ENCODE results near the gene CNPY4.
"Not testable (repeated sequence)": the region's sequence is repeated elsewhere in the genome, so short reads cannot be mapped to it uniquely, and the experiment has no call there.

CNPY4 gene

GRCh38 chr7:100119970-100120732, 717 bp downstream of the CNPY4 start:
- peak; percentile 85 for DNase-seq (ENCODE audit: low spot score)

- DNase-seq (ENCODE audit: low spot score), result no peak
Measured at GRCh38 chr7:100120733-100121036, 1.3 kb downstream of the CNPY4 start.

- peak; percentile 88 for DNase-seq (ENCODE audit: low spot score)
Measured at GRCh38 chr7:100122067-100122466, 2.6 kb downstream of the CNPY4 start.

- no peak for DNase-seq (ENCODE audit: low spot score)
Measured at GRCh38 chr7:100122568-100122967, 3.1 kb downstream of the CNPY4 start.

DNA sequence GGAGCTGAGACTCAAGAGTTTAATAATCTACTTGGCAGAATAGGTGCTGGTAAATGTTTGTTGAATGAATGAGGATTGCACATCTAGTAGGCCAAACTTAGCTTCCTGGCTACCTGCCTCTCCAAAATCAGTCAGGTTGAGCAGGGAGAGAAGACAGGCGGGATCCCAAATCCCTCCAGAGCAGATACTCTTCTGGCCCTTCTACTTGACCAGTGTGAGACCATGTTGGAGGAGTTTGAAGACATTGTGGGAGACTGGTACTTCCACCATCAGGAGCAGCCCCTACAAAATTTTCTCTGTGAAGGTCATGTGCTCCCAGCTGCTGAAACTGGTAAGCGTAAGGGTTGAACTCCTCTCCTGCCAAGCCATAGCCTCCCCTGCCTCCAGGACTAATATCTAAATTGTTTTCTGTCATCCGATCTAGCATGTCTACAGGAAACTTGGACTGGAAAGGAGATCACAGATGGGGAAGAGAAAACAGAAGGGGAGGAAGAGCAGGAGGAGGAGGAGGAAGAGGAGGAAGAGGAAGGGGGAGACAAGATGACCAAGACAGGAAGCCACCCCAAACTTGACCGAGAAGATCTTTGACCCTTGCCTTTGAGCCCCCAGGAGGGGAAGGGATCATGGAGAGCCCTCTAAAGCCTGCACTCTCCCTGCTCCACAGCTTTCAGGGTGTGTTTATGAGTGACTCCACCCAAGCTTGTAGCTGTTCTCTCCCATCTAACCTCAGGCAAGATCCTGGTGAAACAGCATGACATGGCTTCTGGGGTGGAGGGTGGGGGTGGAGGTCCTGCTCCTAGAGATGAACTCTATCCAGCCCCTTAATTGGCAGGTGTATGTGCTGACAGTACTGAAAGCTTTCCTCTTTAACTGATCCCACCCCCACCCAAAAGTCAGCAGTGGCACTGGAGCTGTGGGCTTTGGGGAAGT, 5.1 kb downstream of the CNPY4 start:
- no peak for DNase-seq (ENCODE audit: low spot score)

DNA sequence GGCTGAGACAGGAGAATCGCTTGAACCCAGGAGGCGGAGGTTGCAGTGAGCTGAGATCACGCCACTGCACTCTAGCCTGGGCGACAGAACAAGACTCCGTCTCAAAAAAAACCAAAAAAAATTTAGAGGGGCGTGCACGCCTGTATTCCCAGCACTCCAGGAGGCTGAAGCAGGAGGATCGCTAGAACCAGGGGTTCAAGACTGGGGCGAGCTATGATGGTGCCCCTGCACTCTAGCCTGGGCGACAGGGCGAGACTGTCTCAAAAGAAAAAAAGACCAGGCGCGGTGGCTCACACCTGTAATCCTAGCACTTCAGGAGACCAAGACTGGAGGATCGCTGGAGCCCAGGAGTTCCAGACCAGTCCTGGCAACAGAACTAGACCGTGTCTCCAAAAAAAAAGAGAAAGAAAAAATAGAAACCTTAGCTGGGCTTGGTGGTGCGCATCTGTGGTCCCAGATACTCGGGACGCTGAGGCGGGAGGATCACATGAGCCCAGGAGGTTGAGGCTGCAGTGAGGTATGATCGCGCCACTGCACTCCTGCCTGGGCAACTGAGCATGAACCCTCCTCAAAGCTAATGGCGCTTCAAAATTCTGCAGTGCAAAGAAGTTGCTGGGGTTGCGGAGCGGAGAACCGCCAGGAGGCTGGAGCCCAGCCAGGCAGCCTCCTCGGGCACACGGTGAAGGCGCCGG, 7.0 kb downstream of the CNPY4 start:
- no peak for DNase-seq (ENCODE audit: low spot score)

DNA sequence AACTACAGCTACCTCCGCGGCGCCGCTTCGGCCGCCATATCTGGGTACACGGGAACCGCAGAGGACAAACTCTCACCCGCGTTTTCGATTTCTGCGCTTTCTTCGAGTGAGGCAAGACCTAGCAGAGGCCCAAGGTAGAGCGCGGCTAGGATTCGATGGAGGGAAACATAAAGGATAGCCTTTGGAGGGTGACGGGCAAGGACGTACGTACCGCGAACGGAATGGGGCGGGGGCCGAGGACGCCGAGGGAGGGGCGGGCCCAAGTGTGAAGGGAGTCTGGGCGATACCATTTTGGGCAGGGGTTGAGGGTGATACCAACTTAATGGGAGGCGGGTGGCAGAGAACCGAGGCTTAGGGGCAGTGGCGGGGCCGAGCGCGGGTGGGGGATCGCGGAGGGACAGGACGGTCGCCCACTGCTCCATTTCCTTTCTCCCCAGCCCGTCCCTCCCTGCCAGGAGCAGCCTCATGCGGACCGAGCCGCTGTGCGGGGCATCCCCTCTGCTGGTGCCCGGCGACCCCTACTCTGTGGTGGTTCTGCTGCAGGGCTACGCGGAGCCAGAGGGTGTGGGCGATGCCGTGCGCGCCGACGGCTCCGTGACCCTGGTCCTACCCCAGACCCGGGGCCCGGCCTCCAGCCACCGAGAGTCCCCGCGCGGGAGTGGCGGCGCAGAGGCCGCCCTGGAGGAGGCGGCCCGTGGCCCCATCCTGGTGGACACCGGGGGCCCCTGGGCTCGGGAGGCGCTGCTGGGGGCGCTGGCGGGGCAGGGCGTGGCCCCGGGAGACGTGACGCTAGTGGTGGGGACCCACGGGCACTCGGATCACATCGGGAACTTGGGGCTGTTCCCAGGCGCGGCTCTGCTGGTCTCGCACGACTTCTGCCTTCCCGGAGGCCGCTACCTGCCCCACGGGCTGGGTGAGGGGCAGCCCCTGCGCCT, 7.8 kb downstream of the CNPY4 start, which contains the start of gene MBLAC1:
MBLAC1 (plus strand) TSS at position 37 of the 935 bp plus-strand sequence; CDS start at position 466, 429 bp downstream.
- peak; percentile 89 for DNase-seq (ENCODE audit: low spot score)

DNA sequence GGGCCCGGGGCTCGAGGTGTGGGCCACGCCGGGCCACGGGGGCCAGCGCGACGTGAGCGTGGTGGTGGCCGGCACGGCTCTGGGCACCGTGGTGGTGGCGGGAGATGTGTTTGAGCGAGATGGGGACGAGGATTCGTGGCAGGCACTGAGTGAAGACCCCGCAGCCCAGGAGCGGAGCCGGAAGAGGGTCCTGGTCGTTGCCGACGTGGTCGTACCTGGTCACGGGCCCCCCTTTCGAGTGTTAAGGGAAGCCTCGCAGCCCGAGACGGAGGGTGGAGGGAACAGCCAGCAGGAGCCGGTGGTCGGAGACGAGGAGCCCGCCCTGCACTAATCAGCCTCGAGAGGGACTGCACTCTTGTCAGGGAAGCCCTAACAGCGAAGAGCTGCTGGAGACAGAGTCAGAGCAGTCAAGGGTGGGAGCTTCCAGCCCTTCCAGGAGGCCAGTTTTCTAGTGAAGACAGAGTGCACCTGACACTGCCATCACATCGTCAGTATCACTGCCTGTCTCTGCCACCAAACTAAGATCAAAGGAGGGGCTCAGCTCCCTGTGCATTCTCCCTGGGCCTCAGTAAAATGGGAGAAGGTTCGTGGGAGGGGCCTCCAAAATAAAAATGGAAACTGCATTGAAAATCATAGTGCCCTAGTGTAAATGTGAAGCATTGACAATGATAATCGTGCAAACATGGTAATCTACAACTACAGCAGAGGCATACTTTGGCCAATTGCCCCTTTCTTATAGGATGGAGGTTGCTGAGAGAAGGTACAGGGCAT, 8.6 kb downstream of the CNPY4 start:
- DNase-seq (ENCODE audit: low spot score), result no peak

DNA sequence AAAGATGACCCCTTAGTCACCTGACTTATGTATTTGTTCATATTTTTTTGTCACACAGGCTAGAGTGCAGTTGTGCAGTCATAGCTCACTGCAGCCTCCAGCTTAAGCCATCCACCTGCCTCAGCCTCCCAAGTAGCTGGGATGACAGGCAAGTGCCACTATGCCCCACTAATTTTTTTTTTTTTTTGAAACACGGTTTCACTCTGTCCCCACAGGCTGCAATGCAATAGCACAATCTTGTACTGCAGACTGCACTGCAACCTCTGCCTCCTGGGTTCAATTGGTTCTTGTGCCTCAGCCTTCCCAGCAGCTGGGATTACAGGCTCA, 9.2 kb downstream of the CNPY4 start:
- DNase-seq (ENCODE audit: low spot score), result no peak

DNA sequence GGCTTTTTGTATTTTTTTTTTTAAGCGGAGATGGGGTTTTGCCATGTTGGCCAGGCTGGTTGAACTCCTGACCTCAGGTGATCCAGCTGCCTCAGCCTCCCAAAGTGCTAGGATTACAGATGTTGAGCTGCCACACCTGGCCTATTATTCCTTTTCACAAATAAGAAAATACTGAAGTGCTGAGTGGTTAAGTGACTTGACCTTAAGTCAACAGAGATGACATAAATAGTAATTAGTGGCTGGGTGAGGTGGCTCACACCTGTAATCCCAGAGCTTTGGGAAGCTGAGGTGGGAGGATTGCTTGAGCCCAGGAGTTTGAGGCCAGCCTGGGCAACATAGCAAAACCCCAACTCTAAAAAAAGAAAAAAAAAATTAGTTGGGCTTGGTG, 10.8 kb downstream of the CNPY4 start:
- not testable (repeated sequence) for DNase-seq (ENCODE audit: low spot score)

- peak; percentile 75 for DNase-seq (ENCODE audit: low spot score)
Measured at GRCh38 chr7:100130608-100131453, 11.4 kb downstream of the CNPY4 start.

DNA sequence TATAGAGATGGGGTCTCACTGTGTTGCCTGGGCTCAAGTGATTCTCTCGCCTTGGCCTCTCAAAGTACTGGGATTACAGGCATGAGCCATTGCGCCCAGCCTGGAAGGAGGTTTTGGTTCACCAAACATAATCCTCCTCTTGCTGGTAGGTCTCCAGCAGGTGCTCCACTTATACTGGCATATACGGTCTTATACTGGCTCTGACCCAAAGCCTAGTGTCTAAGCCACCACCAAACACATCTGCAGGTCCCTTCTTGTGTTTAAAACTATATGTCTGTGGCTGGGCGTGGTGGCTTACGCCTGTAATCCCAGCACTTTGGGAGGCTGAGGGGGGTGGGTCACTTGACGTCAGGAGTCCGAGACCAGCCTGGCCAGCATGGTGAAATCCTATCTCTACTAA, 12.7 kb downstream of the CNPY4 start:
- DNase-seq (ENCODE audit: low spot score), result no peak

- DNase-seq (ENCODE audit: low spot score), result peak; percentile 88
Measured at GRCh38 chr7:100132697-100133151, 13.3 kb downstream of the CNPY4 start.

DNA sequence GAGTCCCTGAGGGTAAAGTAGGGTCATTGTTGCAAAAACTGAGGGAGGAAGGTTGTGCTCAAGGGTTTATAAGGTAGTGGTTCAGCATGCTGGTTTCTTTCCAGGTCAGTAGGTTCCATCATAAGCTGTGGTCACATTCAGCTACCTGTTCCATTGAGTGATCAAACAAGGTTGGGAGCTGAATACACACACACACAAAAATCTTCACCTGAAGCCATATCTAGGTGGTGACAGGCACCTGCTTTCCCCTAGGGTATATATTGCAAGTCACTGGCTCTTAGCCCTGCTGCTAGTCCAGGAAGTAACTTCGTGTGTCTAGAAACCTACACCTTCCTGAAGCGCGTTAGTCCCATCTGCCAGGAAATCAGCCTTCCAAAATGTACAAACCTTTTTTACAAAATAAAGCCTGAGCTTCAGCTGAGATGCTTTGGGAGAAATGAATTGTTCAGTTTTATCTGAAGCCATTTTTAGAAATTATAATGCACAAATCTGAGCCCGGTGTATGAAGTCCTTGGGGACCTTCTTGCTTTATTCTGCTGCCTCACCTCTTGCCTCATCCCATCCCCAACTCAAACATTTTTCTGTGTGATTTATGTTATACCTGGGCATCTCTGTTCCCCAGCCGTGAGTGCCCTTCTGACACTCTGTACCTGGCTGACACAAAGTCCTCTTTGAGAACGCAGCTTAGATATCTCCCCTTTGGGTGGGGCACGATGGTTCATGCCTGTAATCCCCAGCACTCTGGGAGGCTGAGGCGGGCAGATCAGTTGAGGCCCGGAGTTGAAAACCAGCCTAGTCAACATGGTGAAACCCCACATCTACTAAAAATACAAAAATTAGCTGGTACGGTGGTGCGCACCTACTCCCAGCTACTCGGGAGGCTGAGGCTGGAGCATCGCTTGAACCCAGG, 18.7 kb downstream of the CNPY4 start:
- no peak for DNase-seq (ENCODE audit: low spot score)

GRCh38 chr7:100141555-100141949, 22.1 kb downstream of the CNPY4 start:
- no peak for DNase-seq (ENCODE audit: low spot score)

GRCh38 chr7:100142461-100142860, 23.0 kb downstream of the CNPY4 start:
- DNase-seq (ENCODE audit: low spot score), result no peak

GRCh38 chr7:100146350-100146749, 26.9 kb downstream of the CNPY4 start:
- not testable (repeated sequence) for DNase-seq (ENCODE audit: low spot score)

GRCh38 chr7:100147278-100147677, 27.8 kb downstream of the CNPY4 start:
- DNase-seq (ENCODE audit: low spot score), result no peak

DNA sequence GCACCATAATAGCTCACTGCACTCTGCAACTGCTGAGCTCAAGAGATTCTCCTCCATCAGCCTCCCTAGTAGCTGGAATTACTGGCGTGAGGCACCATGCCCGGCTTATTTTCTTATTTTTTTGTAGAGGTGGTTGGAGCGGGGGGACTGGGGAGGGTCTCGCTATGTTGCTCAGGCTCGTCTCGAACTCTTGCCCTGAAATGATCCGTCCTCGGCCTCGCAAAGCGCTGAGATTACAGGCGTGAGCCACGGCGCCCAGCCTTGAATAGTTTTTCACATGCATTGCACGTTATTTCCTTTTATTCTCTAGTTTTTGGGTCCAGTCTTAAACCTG, 28.8 kb downstream of the CNPY4 start:
- no peak for DNase-seq (ENCODE audit: low spot score)
